NCI-H69 (cell line): ENCODE results near the gene C13orf46.

Experiments
- DNase-seq: peaks from one replicate; lab custom pipeline; 2025; lab: John Stamatoyannopoulos, UW

Gene C13orf46

GRCh38 chr13:113938246-113938645, 35.6 kb downstream of the C13orf46 start:
- no peak for DNase-seq

- DNase-seq, result no peak
Observed at GRCh38 chr13:113937527-113938180, 36.2 kb downstream of the C13orf46 start.

- DNase-seq, result no peak
Observed at GRCh38 chr13:113937073-113937472, 36.8 kb downstream of the C13orf46 start.

GRCh38 chr13:113936166-113936965, 37.5 kb downstream of the C13orf46 start:
- no peak for DNase-seq

- peak; percentile 49 for DNase-seq
Observed at GRCh38 chr13:113935001-113935844, 38.7 kb downstream of the C13orf46 start.

GRCh38 chr13:113934576-113934975, 39.3 kb downstream of the C13orf46 start:
- no peak for DNase-seq

GRCh38 chr13:113933901-113934300, 40.0 kb downstream of the C13orf46 start:
- DNase-seq, result no peak

- no peak for DNase-seq
Observed at GRCh38 chr13:113931841-113932459, 41.9 kb downstream of the C13orf46 start.

- DNase-seq, result no peak
Observed at GRCh38 chr13:113930671-113931637, 42.9 kb downstream of the C13orf46 start.

- DNase-seq, result no peak
Observed at GRCh38 chr13:113929628-113930615, 44.0 kb downstream of the C13orf46 start.

- no peak for DNase-seq
Observed at GRCh38 chr13:113928685-113929627, 44.9 kb downstream of the C13orf46 start.

GRCh38 chr13:113927661-113928581, 46.0 kb downstream of the C13orf46 start:
- DNase-seq, result no peak

- no peak for DNase-seq
Observed at GRCh38 chr13:113926951-113927660, 46.8 kb downstream of the C13orf46 start.

GRCh38 chr13:113926301-113926761, 47.5 kb downstream of the C13orf46 start:
- no peak for DNase-seq

GRCh38 chr13:113924184-113924901, 49.5 kb downstream of the C13orf46 start:
- no peak for DNase-seq
